GM12878 (cell line): ENCODE measurements around the gene TRIM8. TPM values are rescaled to one million over a fixed set of nuclear protein-coding genes. Genes with fewer than 3 reads are reported as not detected.

Source experiments
- ATF7 ChIP-seq: fragments of 450-650 bp; IDR thresholded peaks from 2 replicates; pipeline ENCODE4 v1.6.1; 2016; ENCODE audit warnings: low read depth, mild to moderate bottlenecking
- CHD1 ChIP-seq: IDR thresholded peaks from 2 replicates; pipeline ENCODE4 v1.6.1; 2012; ENCODE audit warnings: low read depth, low read length, improper control_type of control experiment
- EED ChIP-seq: sonication (generic); IDR thresholded peaks from 2 replicates; pipeline ENCODE4 v1.6.1; 2016; ENCODE audit warnings: antibody characterized with exemption, low read depth
- FOXK2 ChIP-seq: fragments of 450-650 bp; IDR thresholded peaks from 2 replicates; pipeline ENCODE4 v1.6.1; 2017; ENCODE audit warnings: mild to moderate bottlenecking, moderate library complexity
- FOXM1 ChIP-seq: IDR thresholded peaks from 2 replicates; pipeline ENCODE4 v1.6.1; 2012; ENCODE audit warnings: low read depth, mild to moderate bottlenecking, inconsistent platforms, low read length, moderate library complexity
- IRF4 ChIP-seq: IDR thresholded peaks from 2 replicates; pipeline ENCODE4 v1.6.1; 2011; ENCODE audit warnings: low read depth, low read length
- KDM1A ChIP-seq: fragments of 200-600 bp; sonication (generic); IDR thresholded peaks from 2 replicates; pipeline ENCODE4 v1.6.1; 2016; ENCODE audit warnings: borderline replicate concordance
- MXI1 ChIP-seq: fragments of 150-350 bp; IDR thresholded peaks from 2 replicates; pipeline ENCODE4 v1.6.1; 2011; ENCODE audit warnings: low read depth, mild to moderate bottlenecking, inconsistent platforms, low read length, improper control_type of control experiment
- NFXL1 ChIP-seq: fragments of 450-650 bp; IDR thresholded peaks from 2 replicates; pipeline ENCODE4 v1.6.1; 2017; ENCODE audit warnings: antibody characterized with exemption, mild to moderate bottlenecking, borderline replicate concordance
- PAX5 ChIP-seq: IDR thresholded peaks from 2 replicates; pipeline ENCODE4 v1.6.1; 2011; ENCODE audit warnings: low read depth, low read length, borderline replicate concordance
- PAX8 ChIP-seq: fragments of 450-650 bp; IDR thresholded peaks from 2 replicates; pipeline ENCODE4 v1.6.1; 2017; ENCODE audit warnings: mild to moderate bottlenecking, moderate library complexity
- SIN3A ChIP-seq: IDR thresholded peaks from 2 replicates; pipeline ENCODE4 v1.6.1; 2012; ENCODE audit warnings: low read depth, low read length, improper control_type of control experiment
- SREBF1 ChIP-seq: IDR thresholded peaks from 2 replicates; pipeline ENCODE4 v1.6.1; 2012; ENCODE audit warnings: mild to moderate bottlenecking, low read length
- SREBF2 ChIP-seq: IDR thresholded peaks from 2 replicates; pipeline ENCODE4 v1.6.1; 2012; ENCODE audit warnings: mild to moderate bottlenecking, low read length
- STAT1 ChIP-seq: fragments of 450-650 bp; conservative IDR thresholded peaks from 2 replicates; pipeline ENCODE4 v1.6.1; 2014; ENCODE audit warnings: antibody characterized with exemption, mild to moderate bottlenecking
- TCF12 ChIP-seq: IDR thresholded peaks from 2 replicates; pipeline ENCODE4 v1.6.1; 2011; ENCODE audit warnings: low read depth, mild to moderate bottlenecking, low read length
- TCF7 ChIP-seq: IDR thresholded peaks from 2 replicates; pipeline ENCODE4 v1.6.1; 2014; ENCODE audit warnings: antibody characterized with exemption, borderline replicate concordance
- ZBED1 ChIP-seq: IDR thresholded peaks from 2 replicates; pipeline ENCODE4 v1.6.1; 2016; ENCODE audit warnings: borderline replicate concordance
- polyA plus RNA-seq, 11 experiments: library from polyadenylated mRNA; depleted of rRNA in 4 of 11; unstranded in 6 of 11; stranded (reverse) in 5 of 11; fragments of >200 nt; fragmentation: Nextera tagmentation in 4 of 11; fragmentation: Illumina TruSeq in 1 of 11; extraction: Ambion mirVana in 4 of 11; extraction: Trizol in 1 of 11; gene quantifications; 1 replicate in 1 of 11; 2 replicates in 10 of 11; pipeline versions ENCODE4 v1.2.1 to v1.2.3, GENCODE V29; 2011 to 2016; ENCODE audit warnings: inconsistent platforms in 2 of 11, missing spikeins in 2 of 11, low read depth in 1 of 11
- total RNA-seq, 4 experiments: library from RNA; depleted of rRNA in 3 of 4; stranded (reverse); fragments of >200 nt in 3 of 4; fragmentation: Illumina TruSeq in 1 of 4; extraction: Trizol in 1 of 4; gene quantifications; 2 replicates each; pipeline versions ENCODE4 v1.2.1 to v1.2.3, GENCODE V29; 2013 to 2021
- TF ChIP-seq, protein P1 (sequence below): IDR thresholded peaks from 2 replicates; pipeline ENCODE4 v1.6.1; 2012; ENCODE audit warnings: low read depth, low read length, improper control_type of control experiment
- TF ChIP-seq, protein P2 (sequence below): fragments of 450-650 bp; IDR thresholded peaks from 2 replicates; pipeline ENCODE4 v1.6.1; 2016; ENCODE audit warnings: mild to moderate bottlenecking
- TF ChIP-seq, protein P3 (sequence below), 3 experiments: IDR thresholded peaks in 2 of 3; conservative IDR thresholded peaks in 1 of 3; 2 replicates each; pipeline ENCODE4 v1.5.1; 2011; ENCODE audit warnings: low read depth in 3 of 3, low read length in 3 of 3, mild to moderate bottlenecking in 3 of 3, control low read depth in 2 of 3, moderate library complexity in 2 of 3, inconsistent platforms in 1 of 3, mixed read lengths in 1 of 3; ENCODE audit not compliant: control insufficient read depth in 2 of 3, insufficient read depth in 1 of 3; ENCODE audit errors: extremely low read depth in 1 of 3
- TF ChIP-seq, protein P4 (sequence below): IDR thresholded peaks from 2 replicates; pipeline ENCODE4 v1.6.1; 2011; ENCODE audit warnings: low read depth, mild to moderate bottlenecking, low read length, moderate library complexity, borderline replicate concordance; ENCODE audit errors: extremely low read depth
- TF ChIP-seq, protein P5 (sequence below): fragments of 450-650 bp; formaldehyde crosslinking; IDR thresholded peaks from 2 replicates; pipeline ENCODE4 v1.5.0; 2022; ENCODE audit warnings: mild to moderate bottlenecking, missing genetic modification characterization

The TRIM8 gene
- total and polyA plus RNA-seq, 10 of the 15 experiments (the other 5 are each of a cell fraction or from before 2014, with no cell fraction given), result 7.9 to 53.2 (median 24.6) TPM

DNA sequence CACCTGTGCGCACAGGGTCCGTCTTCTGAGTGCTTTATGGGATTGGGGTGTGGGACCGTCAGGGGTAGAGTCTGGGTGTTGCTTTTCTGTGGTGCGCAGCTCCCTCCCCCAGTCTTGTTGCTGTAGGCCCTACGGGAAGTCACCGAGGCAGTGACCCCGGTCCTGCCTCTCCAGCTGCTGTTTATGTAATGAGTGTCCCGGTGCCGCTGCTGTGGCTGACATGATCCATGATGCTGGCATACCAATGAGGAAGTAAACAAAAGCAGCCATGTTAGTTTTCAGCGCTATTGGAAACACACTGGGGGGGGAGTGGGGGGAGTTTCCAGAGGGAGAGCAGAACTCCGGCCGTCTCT lies 1.1 kb downstream of the TRIM8 start (continued):
- no peak for TF ChIP-seq EED
- TF ChIP-seq KDM1A, result no peak
- TF ChIP-seq, protein P1, sequence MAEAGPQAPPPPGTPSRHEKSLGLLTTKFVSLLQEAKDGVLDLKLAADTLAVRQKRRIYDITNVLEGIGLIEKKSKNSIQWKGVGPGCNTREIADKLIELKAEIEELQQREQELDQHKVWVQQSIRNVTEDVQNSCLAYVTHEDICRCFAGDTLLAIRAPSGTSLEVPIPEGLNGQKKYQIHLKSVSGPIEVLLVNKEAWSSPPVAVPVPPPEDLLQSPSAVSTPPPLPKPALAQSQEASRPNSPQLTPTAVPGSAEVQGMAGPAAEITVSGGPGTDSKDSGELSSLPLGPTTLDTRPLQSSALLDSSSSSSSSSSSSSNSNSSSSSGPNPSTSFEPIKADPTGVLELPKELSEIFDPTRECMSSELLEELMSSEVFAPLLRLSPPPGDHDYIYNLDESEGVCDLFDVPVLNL, result no peak
- TF ChIP-seq, protein P2, sequence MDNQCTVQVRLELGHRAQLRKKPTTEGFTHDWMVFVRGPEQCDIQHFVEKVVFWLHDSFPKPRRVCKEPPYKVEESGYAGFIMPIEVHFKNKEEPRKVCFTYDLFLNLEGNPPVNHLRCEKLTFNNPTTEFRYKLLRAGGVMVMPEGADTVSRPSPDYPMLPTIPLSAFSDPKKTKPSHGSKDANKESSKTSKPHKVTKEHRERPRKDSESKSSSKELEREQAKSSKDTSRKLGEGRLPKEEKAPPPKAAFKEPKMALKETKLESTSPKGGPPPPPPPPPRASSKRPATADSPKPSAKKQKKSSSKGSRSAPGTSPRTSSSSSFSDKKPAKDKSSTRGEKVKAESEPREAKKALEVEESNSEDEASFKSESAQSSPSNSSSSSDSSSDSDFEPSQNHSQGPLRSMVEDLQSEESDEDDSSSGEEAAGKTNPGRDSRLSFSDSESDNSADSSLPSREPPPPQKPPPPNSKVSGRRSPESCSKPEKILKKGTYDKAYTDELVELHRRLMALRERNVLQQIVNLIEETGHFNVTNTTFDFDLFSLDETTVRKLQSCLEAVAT, result 0 out of 2 replicates have a peak, but pooled peaks have one; percentile 49
- TF ChIP-seq IRF4, result no peak
- TF ChIP-seq, protein P3, sequence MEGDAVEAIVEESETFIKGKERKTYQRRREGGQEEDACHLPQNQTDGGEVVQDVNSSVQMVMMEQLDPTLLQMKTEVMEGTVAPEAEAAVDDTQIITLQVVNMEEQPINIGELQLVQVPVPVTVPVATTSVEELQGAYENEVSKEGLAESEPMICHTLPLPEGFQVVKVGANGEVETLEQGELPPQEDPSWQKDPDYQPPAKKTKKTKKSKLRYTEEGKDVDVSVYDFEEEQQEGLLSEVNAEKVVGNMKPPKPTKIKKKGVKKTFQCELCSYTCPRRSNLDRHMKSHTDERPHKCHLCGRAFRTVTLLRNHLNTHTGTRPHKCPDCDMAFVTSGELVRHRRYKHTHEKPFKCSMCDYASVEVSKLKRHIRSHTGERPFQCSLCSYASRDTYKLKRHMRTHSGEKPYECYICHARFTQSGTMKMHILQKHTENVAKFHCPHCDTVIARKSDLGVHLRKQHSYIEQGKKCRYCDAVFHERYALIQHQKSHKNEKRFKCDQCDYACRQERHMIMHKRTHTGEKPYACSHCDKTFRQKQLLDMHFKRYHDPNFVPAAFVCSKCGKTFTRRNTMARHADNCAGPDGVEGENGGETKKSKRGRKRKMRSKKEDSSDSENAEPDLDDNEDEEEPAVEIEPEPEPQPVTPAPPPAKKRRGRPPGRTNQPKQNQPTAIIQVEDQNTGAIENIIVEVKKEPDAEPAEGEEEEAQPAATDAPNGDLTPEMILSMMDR (IDR thresholded peaks at IDR 0.05 in 2 of 3, conservative IDR thresholded peaks at IDR 0.05 in 1 of 3; ENCODE audit: control insufficient read depth in 2 of 3, extremely low read depth in 1 of 3, insufficient read depth in 1 of 3, low read depth in 3 of 3, low read length in 3 of 3), result no peak
- TF ChIP-seq CHD1, result 0 out of 2 replicates have a peak, but pooled peaks have one; percentile 48
- no peak for TF ChIP-seq ATF7
- TF ChIP-seq PAX8, result no peak
- no peak for TF ChIP-seq SREBF1
- TF ChIP-seq, protein P4, sequence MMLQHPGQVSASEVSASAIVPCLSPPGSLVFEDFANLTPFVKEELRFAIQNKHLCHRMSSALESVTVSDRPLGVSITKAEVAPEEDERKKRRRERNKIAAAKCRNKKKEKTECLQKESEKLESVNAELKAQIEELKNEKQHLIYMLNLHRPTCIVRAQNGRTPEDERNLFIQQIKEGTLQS, result no peak
- TF ChIP-seq NFXL1, result no peak
- TF ChIP-seq STAT1, result no peak
- no peak for TF ChIP-seq SREBF2
- TF ChIP-seq, protein P5, sequence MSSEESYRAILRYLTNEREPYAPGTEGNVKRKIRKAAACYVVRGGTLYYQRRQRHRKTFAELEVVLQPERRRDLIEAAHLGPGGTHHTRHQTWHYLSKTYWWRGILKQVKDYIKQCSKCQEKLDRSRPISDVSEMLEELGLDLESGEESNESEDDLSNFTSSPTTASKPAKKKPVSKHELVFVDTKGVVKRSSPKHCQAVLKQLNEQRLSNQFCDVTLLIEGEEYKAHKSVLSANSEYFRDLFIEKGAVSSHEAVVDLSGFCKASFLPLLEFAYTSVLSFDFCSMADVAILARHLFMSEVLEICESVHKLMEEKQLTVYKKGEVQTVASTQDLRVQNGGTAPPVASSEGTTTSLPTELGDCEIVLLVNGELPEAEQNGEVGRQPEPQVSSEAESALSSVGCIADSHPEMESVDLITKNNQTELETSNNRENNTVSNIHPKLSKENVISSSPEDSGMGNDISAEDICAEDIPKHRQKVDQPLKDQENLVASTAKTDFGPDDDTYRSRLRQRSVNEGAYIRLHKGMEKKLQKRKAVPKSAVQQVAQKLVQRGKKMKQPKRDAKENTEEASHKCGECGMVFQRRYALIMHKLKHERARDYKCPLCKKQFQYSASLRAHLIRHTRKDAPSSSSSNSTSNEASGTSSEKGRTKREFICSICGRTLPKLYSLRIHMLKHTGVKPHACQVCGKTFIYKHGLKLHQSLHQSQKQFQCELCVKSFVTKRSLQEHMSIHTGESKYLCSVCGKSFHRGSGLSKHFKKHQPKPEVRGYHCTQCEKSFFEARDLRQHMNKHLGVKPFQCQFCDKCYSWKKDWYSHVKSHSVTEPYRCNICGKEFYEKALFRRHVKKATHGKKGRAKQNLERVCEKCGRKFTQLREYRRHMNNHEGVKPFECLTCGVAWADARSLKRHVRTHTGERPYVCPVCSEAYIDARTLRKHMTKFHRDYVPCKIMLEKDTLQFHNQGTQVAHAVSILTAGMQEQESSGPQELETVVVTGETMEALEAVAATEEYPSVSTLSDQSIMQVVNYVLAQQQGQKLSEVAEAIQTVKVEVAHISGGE (CRISPR knock-in tag), result no peak
- TF ChIP-seq SIN3A, result peak; percentile 78
- no peak for TF ChIP-seq PAX5
- no peak for TF ChIP-seq FOXM1
- no peak for TF ChIP-seq ZBED1
- no peak for TF ChIP-seq TCF7
- no peak for TF ChIP-seq MXI1
- 0 out of 2 replicates have a peak, but pooled peaks have one; percentile 35 for TF ChIP-seq TCF12
- TF ChIP-seq FOXK2, result peak; percentile 72; the same call in 1 of the 2 replicates
